ENCODE data around the gene EFNA2.

Gene EFNA2

GRCh38 chr19:1271528-1272422 lies 13.9 kb upstream of the EFNA2 start:
- TF ChIP-seq, protein P1, sequence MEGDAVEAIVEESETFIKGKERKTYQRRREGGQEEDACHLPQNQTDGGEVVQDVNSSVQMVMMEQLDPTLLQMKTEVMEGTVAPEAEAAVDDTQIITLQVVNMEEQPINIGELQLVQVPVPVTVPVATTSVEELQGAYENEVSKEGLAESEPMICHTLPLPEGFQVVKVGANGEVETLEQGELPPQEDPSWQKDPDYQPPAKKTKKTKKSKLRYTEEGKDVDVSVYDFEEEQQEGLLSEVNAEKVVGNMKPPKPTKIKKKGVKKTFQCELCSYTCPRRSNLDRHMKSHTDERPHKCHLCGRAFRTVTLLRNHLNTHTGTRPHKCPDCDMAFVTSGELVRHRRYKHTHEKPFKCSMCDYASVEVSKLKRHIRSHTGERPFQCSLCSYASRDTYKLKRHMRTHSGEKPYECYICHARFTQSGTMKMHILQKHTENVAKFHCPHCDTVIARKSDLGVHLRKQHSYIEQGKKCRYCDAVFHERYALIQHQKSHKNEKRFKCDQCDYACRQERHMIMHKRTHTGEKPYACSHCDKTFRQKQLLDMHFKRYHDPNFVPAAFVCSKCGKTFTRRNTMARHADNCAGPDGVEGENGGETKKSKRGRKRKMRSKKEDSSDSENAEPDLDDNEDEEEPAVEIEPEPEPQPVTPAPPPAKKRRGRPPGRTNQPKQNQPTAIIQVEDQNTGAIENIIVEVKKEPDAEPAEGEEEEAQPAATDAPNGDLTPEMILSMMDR (IDR thresholded peaks at IDR 0.05; ENCODE audit: low read depth, low read length, missing control alignments), result no peak
- no peak overlapping the region; the same call in 1 of the 2 replicates for H3K4me3 ChIP-seq (ENCODE audit: low read depth, low read length)
- DNase-seq (ENCODE audit: low read depth), result no peak

DNA sequence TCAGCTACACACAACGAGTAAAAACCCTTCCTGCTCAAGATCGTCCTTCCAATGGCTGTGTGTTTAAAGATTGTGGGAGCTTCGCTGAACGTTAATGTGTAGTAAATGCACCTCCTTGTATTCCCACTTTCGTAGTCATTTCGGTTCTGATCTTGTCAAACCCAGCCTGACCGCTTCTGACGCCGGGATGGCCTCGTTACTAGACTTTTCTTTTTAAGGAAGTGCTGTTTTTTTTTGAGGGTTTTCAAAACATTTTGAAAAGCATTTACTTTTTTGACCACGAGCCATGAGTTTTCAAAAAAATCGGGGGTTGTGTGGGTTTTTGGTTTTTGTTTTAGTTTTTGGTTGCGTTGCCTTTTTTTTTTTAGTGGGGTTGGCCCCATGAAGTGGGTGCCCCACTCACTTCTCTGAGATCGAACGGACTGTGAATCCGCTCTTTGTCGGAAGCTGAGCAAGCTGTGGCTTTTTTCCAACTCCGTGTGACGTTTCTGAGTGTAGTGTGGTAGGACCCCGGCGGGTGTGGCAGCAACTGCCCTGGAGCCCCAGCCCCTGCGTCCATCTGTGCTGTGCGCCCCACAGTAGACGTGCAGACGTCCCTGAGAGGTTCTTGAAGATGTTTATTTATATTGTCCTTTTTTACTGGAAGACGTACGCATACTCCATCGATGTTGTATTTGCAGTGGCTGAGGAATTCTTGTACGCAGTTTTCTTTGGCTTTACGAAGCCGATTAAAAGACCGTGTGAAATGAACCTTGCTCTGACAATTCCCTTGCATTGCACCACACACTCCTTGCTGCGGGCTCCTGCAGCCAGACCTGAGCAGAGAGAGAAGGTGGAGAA lies 13.0 kb upstream of the EFNA2 start:
- no peak overlapping the region for H3K4me3 ChIP-seq (ENCODE audit: low read depth, low read length)
- TF ChIP-seq, protein P1 (IDR thresholded peaks at IDR 0.05; ENCODE audit: low read depth, low read length, missing control alignments), result no peak
- no peak for DNase-seq (ENCODE audit: low read depth)

DNA sequence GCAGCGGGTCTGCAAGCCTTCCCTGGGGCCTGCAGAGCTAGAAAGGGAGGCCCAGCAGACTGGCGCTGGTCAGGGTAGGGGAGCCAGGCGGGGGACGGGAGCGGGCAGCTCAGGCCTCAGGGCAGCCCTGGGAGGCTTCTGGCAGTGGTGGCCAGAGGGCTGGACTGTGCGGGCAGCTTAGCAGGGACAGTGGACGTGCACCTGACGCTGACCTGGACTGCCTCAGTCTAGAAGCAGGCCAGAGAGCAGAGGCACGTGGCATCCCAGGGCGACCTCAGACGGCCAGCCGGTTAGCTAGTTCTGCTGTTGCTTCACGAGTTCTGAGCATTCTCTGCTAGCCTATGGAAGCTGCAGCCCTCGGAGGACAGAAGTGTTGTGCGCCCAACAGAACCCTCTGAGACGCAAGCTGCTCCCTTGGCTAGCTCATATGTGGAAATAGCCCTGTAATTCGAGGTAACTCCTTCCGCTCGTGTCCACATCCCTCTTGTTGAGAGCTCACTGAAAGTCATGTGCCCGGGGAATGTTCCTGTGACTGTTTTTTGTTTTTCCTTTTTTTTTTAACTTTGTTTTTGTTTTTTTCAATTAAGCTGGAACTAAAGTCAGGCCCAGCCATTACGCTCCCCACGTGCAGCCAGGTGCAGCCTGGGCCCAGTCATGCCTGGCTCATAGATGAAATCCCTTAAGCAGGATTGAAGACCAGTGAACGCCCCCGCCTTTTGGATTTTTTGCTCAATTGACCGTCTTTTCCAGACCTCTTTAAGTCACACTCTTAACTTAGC lies 12.2 kb upstream of the EFNA2 start:
- DNase-seq (ENCODE audit: low read depth), result no peak
- no peak overlapping the region for H3K4me3 ChIP-seq (ENCODE audit: low read depth, low read length)

DNA sequence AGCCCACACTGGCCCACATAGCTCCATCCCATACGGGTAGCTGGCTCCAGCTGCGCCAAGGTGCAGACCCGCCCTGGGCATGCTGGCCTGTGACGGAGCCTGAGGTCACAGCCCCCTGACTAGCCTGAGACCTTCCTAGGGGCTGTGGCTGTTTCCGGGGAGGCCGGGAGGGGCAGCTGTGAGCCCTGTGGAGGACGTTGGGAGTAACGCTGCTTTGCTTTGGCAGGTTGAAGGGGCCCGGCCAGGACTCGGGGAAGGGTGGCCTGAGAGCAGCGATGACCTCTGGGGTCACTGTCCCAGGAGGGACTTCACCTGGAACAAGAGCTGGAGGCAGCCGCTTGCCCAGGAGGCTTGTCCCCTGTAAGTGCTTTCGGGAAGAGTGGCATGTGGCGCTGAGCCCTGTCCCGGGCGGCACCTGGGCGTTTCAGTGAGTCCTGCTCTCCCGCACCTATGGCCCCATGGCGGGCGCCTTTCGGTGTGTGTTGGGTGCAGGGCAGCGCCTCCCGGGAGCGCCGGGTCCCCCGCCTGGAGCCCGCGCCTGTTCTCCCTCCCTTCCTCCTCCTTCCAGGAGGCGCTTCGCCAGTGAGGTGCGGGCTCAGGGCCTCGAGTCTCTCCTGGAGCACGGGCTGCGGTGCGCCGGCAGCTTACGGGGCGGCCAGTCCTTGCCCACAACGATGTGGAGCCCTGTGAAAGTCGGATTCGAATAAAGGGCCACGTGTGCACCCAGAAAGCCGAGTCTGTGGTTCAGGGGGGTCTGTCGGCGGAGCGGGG lies 11.4 kb upstream of the EFNA2 start:
- peak overlapping the region; percentile 49 for H3K4me3 ChIP-seq (ENCODE audit: low read depth, low read length)
- no peak for DNase-seq (ENCODE audit: low read depth)
- TF ChIP-seq, protein P1 (IDR thresholded peaks at IDR 0.05; ENCODE audit: low read depth, low read length, missing control alignments), result no peak

More for the DNA sequence above, 12.2 kb upstream of the EFNA2 start:
- TF ChIP-seq, protein P1 (IDR thresholded peaks at IDR 0.05; ENCODE audit: low read depth, low read length, missing control alignments), result no peak

DNA sequence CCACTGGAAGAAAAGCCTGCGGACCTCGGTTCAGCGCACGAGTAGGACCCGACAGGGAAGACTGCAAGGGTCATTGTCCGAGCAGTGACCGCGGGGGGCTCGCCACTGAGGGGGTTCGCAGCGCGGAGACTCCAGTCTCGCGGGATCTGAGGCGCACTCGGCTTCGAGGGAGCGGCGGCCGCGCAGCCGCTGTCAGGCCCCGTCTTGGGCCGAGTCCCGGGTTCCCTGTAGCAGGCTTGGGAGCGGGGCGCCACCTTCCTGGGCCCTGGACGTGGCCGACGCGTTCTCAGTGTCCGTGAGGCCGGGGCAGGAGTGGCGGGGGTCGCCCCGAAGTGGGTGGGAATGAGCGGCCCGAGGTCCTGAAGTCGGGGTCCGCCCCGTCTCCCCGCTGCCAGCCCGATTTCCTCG lies 10.8 kb upstream of the EFNA2 start:
- no peak for DNase-seq (ENCODE audit: low read depth)
- TF ChIP-seq, protein P1 (IDR thresholded peaks at IDR 0.05; ENCODE audit: low read depth, low read length, missing control alignments), result no peak
- H3K4me3 ChIP-seq (ENCODE audit: low read depth, low read length), result peak overlapping the region; percentile 49
